GM19043 (cell line): Measurements from ENCODE around the gene RHBDD1.

Source experiments
- ATAC-seq: cut with Tn5 transposase; IDR thresholded peaks from one replicate; pipeline ENCODE4 v1.9.1; 2021; ENCODE audit warnings: low read depth; ENCODE audit not compliant: unreplicated experiment

RHBDD1 gene

DNA sequence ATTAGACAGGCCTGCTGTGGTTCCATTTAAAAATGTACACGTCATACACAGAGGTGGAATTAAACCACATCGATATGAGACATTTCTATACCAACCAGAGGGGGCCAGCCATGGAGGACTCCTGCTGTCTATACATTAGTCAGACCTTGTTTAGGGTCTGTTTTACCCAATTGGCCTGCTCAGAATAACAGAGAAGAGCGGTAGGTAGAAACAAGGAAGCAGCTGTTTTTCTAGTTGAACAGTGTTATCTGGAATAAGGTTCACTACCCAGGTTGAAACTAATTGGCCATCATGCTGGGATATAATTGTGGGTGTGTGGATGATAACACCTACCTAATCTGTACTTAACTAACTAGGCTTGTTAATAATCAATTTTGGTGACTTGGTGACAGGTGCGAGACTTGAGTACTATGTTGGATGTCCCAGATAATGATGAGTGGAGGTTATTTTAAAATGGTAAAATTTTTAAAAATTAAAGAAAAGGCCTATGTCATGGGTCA lies 47.5 kb downstream of the RHBDD1 start:
- no peak for ATAC-seq

- no peak for ATAC-seq
Observed at GRCh38 chr2:226884166-226884565, 48.3 kb downstream of the RHBDD1 start.

- ATAC-seq, result no peak
Observed at GRCh38 chr2:226885769-226886435, 50.0 kb downstream of the RHBDD1 start.

DNA sequence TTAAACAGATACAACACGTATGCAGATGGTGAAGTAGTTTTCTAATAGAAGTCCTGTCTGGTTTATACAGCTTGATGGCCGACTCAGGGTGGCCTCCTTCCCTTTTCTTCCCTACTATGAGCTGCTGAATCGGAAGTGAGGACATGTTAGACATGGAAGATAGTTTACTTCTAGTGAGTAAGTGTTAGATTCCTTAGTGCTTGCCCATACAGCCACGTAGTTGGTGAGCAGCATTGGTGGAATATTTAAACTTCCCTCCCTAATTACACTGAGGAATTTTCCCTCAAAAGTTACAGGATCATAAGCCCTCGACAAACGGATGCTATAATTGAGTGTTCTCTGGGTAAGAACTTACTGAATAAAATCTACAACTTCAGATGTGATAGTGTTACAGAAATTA lies 52.1 kb downstream of the RHBDD1 start:
- no peak for ATAC-seq

DNA sequence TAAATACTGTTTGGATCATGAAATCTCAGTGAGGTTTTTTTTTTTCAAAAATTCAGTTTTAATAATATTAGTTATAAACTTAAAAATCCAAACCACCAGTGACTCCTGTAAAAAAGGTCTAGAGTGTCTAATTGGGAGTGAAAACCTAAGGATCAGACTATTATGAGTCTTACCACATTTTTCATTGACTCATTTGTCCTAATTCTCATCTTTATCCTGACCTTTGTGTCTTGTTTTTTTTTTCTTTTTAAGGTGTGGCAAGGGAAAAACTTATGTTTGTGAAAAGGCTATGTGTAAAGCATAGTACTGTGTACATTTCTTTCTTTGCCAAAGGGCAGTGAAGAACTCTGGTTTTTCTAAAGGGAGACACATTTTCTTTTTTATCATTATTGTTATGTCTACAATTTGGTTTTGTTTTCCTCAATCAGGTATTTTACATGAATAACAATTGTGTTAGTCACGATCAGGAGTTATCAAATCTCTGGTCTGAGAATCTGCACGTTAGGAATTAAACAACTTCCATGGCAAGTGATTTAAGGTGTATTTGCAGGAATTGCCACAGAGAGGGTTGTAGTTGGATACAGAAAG lies 52.6 kb downstream of the RHBDD1 start:
- ATAC-seq, result no peak

- ATAC-seq, result no peak
Observed at GRCh38 chr2:226888971-226889370, 53.1 kb downstream of the RHBDD1 start.

DNA sequence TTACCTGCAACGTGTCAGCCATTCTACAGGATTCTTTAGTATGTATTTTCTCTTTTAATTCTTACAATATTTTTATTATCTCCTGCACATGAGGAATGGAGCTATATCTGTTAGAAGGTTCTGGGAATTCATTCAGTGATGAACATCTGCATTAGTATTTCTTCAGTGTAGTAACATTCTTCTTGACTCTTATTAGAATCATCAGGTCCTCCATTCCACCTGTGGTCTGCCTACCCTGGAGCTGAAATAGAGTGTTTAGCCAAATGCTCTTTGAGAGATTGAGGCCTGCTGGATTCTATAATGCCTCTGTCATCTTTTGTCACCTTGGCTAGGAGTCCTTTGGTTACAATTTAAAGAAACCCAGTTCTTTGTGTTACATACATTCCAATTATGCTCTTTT lies 54.4 kb downstream of the RHBDD1 start:
- ATAC-seq, result no peak

DNA sequence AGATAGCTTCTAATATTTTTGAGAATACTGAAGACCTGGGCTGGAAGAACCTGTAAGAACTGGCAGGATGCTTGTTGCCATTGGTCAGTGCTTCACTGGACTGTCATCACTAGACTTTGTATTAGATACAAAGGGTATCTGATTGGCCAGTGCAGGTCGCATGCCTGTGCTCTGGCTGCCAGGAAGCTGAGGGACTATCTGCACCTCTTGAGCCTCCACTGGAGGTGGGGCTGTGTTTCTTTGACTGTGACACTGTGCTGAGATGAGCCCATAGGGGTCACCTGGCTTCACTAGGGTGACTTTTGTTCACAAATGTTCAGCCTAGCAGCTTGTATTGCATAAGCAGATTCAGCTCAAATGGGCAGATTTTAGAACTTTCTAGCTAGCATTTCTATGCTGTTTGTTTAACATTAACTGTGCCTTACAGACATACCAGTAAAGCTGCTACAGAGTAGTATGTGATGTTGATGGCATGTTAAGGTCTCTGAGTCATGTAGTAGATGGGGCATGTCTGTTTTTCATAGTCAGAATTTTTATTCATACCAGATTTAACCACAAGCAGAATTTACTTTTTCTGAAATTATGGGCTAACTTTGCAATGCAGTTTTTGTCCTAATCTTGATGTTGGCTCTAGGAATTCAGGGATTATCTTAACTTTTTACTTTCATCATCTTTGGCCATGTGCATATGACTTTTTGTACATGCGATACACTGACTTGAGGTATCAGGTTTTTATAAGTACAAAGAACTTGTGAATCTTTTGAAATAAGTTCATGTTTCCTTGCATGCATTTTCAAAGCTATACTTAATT lies 56.1 kb downstream of the RHBDD1 start:
- ATAC-seq, result no peak

DNA sequence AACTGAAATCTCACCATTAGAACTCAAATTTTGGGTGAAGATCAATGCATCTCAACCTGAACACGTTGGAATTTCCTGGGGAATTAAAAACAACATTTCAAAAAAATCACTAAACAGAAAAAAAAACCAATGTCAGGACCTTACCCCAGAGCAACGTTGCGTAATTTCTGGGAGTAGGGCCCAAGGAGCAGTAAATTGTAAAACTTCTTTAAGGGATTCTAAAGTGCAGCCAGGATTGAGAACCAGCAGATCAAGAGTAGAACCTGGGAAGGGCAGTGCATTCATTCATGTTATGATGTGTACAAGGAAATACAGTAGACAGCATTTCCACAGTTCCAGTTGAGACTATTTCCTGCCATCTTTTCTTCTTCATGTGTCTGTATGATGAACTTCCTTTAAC lies 56.9 kb downstream of the RHBDD1 start:
- ATAC-seq, result no peak

- ATAC-seq, result no peak
Observed at GRCh38 chr2:226893216-226893615, 57.4 kb downstream of the RHBDD1 start.

GRCh38 chr2:226894752-226895151 lies 58.9 kb downstream of the RHBDD1 start:
- no peak for ATAC-seq

- no peak for ATAC-seq
Observed at GRCh38 chr2:226895579-226895978, 59.7 kb downstream of the RHBDD1 start.

GRCh38 chr2:226898121-226898520 lies 62.3 kb downstream of the RHBDD1 start:
- ATAC-seq, result no peak

DNA sequence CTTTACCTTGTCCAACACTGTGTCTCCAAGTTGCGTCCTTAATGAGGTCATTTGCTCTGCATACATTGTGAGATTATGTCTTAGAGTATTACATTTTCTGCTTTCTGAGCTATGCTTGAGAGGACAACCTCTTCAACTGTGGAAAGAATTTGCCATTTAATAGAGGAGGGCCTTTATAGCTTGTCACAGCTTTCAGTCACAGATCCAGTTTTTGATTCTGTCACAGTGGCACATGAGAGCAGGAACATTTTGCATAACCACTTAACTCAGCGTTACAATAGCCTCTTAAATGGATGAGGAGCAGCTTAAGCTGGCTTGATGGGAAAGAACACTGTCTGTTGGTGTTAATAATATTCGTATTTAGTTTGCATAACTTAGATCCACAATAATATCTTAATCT lies 63.0 kb downstream of the RHBDD1 start:
- ATAC-seq, result no peak

DNA sequence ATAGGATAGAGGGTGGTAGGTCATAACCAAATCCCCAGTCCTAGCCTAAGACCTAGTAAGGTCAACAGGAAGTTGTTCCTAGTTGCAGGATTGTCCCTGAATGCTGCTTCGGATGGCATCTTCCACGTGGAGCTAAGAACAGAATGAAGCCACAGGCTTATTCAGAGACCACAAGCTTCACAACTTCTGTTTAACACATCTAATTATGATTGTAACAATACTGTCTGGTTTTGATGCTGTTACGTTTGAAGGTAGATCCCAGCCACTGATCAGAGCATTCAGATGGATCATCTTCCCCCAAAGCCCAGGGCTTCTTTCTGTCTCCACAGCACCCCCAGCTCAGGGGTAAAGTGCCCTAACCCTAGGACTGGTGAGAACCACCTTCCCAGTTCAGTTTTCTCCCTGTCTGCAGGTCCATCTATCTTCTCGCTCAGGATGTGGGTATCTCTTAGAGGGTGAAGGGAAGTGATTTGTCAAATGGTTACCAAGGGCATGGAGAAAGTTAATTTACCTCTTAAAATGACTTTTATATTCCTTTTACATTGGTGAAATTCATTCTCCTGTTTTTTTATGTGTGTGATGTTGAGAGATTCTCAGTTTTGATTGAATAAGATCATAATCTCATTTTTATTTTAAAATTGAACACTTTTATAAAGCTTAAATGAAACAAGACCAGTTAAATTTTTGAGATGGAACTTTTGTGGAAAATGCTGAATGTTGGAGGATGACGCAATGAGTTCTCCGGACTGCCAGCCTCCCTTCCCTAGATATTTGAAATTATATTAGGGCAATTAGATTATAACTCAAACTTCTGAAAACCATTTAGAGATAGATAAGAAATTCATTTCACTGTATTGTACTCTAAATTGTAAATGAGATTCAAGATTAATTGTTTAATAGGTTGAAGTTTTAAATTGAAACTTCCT lies 66.5 kb downstream of the RHBDD1 start:
- no peak for ATAC-seq

DNA sequence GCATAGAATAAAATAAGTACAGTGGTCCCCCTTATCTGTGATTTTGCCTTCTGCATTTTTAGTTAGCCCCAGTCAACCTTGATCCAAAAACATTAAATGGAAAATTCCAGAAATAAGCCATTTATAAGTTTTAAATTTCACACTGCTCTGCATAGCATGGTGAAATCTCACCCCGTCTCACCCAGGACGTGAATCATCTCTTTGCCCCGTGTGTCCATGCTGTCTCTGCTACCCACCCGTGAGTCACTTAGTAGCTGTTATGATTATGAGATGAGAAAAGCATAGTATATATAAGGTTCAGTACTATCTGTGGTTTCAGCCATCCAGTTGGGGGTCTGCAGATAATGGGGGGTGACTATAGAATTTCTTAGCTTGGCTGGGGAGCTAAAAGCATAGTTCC lies 67.3 kb downstream of the RHBDD1 start:
- no peak for ATAC-seq

DNA sequence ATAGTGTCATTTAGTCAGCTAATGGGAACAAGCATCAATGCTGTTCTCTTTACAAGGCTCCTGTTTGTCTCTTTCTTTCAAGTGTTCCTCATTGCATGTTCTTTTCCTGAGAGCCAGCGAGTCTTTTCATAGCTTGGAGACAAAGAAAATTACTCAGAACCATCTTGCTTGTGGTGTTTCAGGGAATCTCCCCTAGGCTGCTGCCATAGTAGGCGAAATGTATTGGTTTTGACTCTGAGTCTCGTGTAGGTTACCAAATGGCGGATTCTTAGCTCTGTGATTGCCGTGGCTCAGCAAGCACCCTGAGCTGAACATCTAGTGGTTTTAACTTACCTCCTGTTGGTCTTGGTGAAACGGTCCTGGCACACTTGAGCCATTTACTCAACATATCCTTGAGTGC lies 68.7 kb downstream of the RHBDD1 start:
- peak; percentile 33 for ATAC-seq

DNA sequence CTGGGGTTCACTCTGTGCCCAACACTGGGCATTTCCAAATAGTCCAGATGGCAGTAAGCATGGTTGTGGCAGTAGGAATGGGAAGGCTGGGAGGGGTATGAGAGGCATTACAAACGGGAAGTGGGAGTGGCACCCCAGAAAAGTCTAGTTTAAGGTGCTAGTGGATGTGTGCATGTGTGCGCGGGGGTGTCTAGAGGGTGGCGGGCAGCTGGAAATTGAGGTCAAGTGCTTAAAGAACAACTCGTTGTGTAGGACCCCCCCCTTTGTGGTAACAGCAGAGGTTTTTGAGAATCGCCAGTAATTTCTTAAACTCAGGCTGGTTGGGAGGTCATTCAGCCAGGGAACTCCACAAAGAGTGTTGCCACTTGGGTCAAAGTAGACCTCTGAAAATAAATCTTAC lies 69.9 kb downstream of the RHBDD1 start:
- ATAC-seq, result peak; percentile 19

- ATAC-seq, result peak; percentile 75
Observed at GRCh38 chr2:226906163-226906693, 70.4 kb downstream of the RHBDD1 start.

DNA sequence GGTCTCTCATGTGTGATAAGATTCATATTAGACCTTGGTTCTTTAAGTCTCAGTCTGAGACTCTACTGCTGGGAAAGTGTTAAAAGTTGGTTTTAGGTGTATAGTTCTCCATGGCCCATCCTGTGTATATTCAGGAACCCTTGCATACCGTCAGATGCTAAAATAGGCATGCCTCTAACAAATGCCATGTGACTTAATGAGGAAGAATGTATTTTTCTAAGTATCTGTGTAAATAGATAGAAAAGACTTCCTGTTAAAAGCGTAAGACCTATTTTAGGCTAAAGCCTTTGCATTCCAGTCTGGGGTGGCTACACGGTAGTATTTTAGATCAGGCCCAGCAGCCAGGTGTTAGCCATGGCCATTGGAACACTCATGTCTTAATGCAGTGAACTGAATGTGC lies 73.3 kb downstream of the RHBDD1 start:
- no peak for ATAC-seq
